HEK293 (cell line): Measurements from ENCODE around the gene PDLIM5.
"Not testable (repeated sequence)": the region's sequence is repeated elsewhere in the genome, so short reads cannot be mapped to it uniquely, and the experiment has no call there.

Experiments used
- CTCF ChIA-PET: fragments of 350-600 bp; formaldehyde crosslinking; extraction: SDS; loops from one replicate; lab custom pipeline; 2021; ENCODE audit warnings: antibody characterized with exemption; lab: Yijun Ruan, JAX
- POLR2A ChIA-PET: fragments of 300-600 bp; formaldehyde crosslinking; extraction: SDS; loops from one replicate; lab custom pipeline; 2020; ENCODE audit warnings: antibody characterized with exemption, inconsistent platforms; lab: Yijun Ruan, JAX
- H3K27ac ChIP-seq: fragments of 200-500 bp; sonication (Bioruptor generic); 2 replicates; pipeline ENCODE4 v1.5.1; 2014; ENCODE audit warnings: low read depth, low read length, control low read depth, inconsistent platforms; ENCODE audit errors: extremely low read depth
- H3K36me3 ChIP-seq, 2 experiments: fragments of 200-500 bp in 1 of 2; sonication (Bioruptor generic) in 1 of 2; 1 replicate in 1 of 2; 2 replicates in 1 of 2; pipeline ENCODE4 v1.5.1; 2014 to 2017; ENCODE audit warnings: inconsistent platforms in 2 of 2, low read length in 2 of 2; ENCODE audit not compliant: control insufficient read depth in 2 of 2, insufficient read depth in 1 of 2
- H3K4me1 ChIP-seq: fragments of 200-500 bp; sonication (Bioruptor generic); 2 replicates; pipeline ENCODE4 v1.5.1; 2014; ENCODE audit warnings: mild to moderate bottlenecking, low read length, inconsistent platforms; ENCODE audit not compliant: control insufficient read depth, insufficient read depth
- H3K4me3 ChIP-seq: 2 replicates; pipeline ENCODE4 v1.5.1; 2011; ENCODE audit warnings: low read depth, mild to moderate bottlenecking, control low read depth, low read length, moderate library complexity
- H3K9me3 ChIP-seq: fragments of 200-500 bp; sonication (Bioruptor generic); 2 replicates; pipeline ENCODE4 v1.5.1; 2014; ENCODE audit warnings: low read depth, low read length, inconsistent platforms; ENCODE audit not compliant: control insufficient read depth, insufficient read depth
- KLF10 ChIP-seq: fragments of 450-650 bp; IDR thresholded peaks from 2 replicates; pipeline ENCODE4 v1.5.1; 2018; ENCODE audit warnings: missing biosample characterization, mild to moderate bottlenecking, missing genetic modification characterization
- ZBTB21 ChIP-seq: fragments of 450-650 bp; formaldehyde crosslinking; IDR thresholded peaks from 2 replicates; pipeline ENCODE4 v1.5.1; 2017; ENCODE audit warnings: missing biosample characterization, missing genetic modification characterization
- ZNF23 ChIP-seq: fragments of 450-650 bp; formaldehyde crosslinking; IDR thresholded peaks from 2 replicates; pipeline ENCODE4 v1.5.1; 2016; ENCODE audit warnings: missing biosample characterization, missing genetic modification characterization, borderline replicate concordance
- ZNF350 ChIP-seq: fragments of 450-650 bp; formaldehyde crosslinking; IDR thresholded peaks from 2 replicates; pipeline ENCODE4 v1.5.0; 2017; ENCODE audit warnings: missing biosample characterization, mild to moderate bottlenecking, missing genetic modification characterization
- ZNF449 ChIP-seq: fragments of 450-650 bp; formaldehyde crosslinking; IDR thresholded peaks from 2 replicates; pipeline ENCODE4 v1.5.1; 2017; ENCODE audit warnings: missing biosample characterization, mild to moderate bottlenecking, missing genetic modification characterization, moderate library complexity
- ZNF529 ChIP-seq: fragments of 450-650 bp; formaldehyde crosslinking; IDR thresholded peaks from 2 replicates; pipeline ENCODE4 v1.5.1; 2017; ENCODE audit warnings: missing genetic modification characterization, missing biosample characterization; ENCODE audit not compliant: insufficient replicate concordance
- ZNF549 ChIP-seq: fragments of 450-650 bp; IDR thresholded peaks from 2 replicates; pipeline ENCODE4 v1.5.1; 2018; ENCODE audit warnings: missing biosample characterization, missing genetic modification characterization, mild to moderate bottlenecking, inconsistent platforms, moderate library complexity
- ZNF585B ChIP-seq: fragments of 450-650 bp; formaldehyde crosslinking; IDR thresholded peaks from 2 replicates; pipeline ENCODE4 v1.5.1; 2016; ENCODE audit warnings: missing biosample characterization, missing genetic modification characterization
- ZNF654 ChIP-seq: fragments of 450-650 bp; formaldehyde crosslinking; IDR thresholded peaks from 2 replicates; pipeline ENCODE4 v1.5.1; 2016; ENCODE audit warnings: low read depth, missing biosample characterization, missing genetic modification characterization
- ZNF701 ChIP-seq: fragments of 450-650 bp; formaldehyde crosslinking; IDR thresholded peaks from 2 replicates; pipeline ENCODE4 v1.5.1; 2016; ENCODE audit warnings: missing biosample characterization, missing genetic modification characterization
- ZSCAN18 ChIP-seq: fragments of 450-650 bp; formaldehyde crosslinking; IDR thresholded peaks from 2 replicates; pipeline ENCODE4 v1.5.1; 2016; ENCODE audit warnings: missing biosample characterization, missing genetic modification characterization

PDLIM5 gene

DNA sequence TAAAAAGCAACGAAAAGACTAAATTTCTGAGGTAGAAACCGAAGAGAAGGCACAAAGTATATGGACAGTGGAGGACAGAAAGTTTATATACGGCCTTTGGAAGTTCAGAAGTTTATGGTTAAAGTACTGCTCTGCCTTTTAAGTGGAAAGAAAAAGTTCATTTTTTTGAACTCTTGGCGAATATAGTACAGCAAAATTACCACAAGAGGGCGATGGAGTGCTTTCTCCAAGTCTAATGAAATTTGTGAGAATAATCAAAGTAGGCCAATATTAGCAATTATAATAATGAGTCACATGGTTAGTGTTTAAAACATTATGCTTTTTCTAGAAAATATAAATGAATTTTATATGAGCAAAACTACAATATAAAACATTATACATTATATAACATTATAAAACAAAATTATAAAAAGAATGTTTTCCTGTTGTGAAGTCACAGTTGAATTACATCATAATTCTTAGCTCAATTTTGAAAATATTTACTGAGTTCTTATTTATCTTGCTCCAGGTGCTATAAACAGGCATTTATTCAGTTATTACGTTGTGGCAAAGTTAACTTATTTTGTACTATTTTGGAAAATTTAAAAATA lies 169.8 kb downstream of the PDLIM5 start:
- H3K36me3 ChIP-seq: peaks cover 0 to 8% of the 10 kb centered on the region in 2 experiments; a peak in 1 of 3 replicates
- no peak overlapping the region for H3K4me3 ChIP-seq
- H3K4me1 ChIP-seq: no peaks in the 10 kb centered on the region
- H3K9me3 ChIP-seq: no peaks in the 10 kb centered on the region
- CTCF ChIA-PET: interaction anchor here (0.6 to 2.6 kb wide), 20 partner anchors 8 to 1098 kb away, joined by 3 to 13 read pairs (median 3); no protein-coding TSS in a partner anchor
- no peak for TF ChIP-seq ZNF529 (tag by site-specific recombination)
- TF ChIP-seq ZNF654 (tag by site-specific recombination): peak; percentile 88
- POLR2A ChIA-PET: no interaction called here
- H3K27ac ChIP-seq: no peak overlapping the region

- no peak overlapping the region for H3K27ac ChIP-seq
- CTCF ChIA-PET: interaction anchor here (0.6 to 1.8 kb wide), 8 partner anchors 107 to 543 kb away, joined by 3 to 5 read pairs (median 3); no protein-coding TSS in a partner anchor
- POLR2A ChIA-PET: no interaction called here
- H3K36me3 ChIP-seq: peaks cover 0 to 5% of the 10 kb centered on the region in 2 experiments; a peak in 1 of 3 replicates
- no peak overlapping the region for H3K4me3 ChIP-seq
- no peak for TF ChIP-seq ZSCAN18
- no peaks in the 10 kb centered on the region for H3K9me3 ChIP-seq
- H3K4me1 ChIP-seq: no peaks in the 10 kb centered on the region
Observed at GRCh38 chr4:94623126-94623911, 171.6 kb downstream of the PDLIM5 start.

DNA sequence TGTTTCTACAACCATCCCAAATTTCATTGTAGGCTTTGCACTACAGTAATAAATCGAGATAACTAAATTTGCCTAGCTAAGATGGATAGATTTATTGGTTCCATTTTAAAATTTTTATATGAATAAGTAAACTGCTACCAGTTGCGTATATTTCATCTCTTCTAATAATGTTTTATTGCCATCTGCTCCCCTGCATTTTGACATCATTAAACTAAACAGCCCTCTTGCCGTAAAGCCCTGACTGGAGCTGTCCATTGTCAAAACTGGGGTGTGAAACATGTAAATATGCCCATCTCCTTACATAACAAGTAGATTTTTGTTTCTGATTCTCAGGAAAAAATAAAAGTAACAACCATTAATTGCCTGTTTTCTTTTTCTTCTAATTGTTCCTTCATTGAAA lies 175.2 kb downstream of the PDLIM5 start:
- ChIA-PET CTCF (interaction anchor here (0.9 to 1.2 kb wide), 3 partner anchors 16 to 498 kb away, joined by 3 to 7 read pairs (median 6); no protein-coding TSS in a partner anchor), POLR2A (no interaction called here)
- Histone ChIP-seq H3K9me3 (no peaks in the 10 kb centered on the region), H3K4me3 (no peak overlapping the region), H3K36me3 (no peaks in the 10 kb centered on the region), H3K4me1 (no peaks in the 10 kb centered on the region), H3K27ac (no peak overlapping the region)
- no peak for TF ChIP-seq ZBTB21 (tag by site-specific recombination)
- no peak for TF ChIP-seq ZNF449 (tag by site-specific recombination)
- TF ChIP-seq ZNF549 (tag by site-specific recombination): no peak
- TF ChIP-seq ZNF585B (tag by site-specific recombination): no peak
- no peak for TF ChIP-seq ZNF701 (tag by site-specific recombination)
- no peak for TF ChIP-seq KLF10 (tag by site-specific recombination)
- no peak for TF ChIP-seq ZNF350 (tag by site-specific recombination)
- no peak for TF ChIP-seq ZSCAN18
- no peak for TF ChIP-seq ZNF23 (tag by site-specific recombination)

DNA sequence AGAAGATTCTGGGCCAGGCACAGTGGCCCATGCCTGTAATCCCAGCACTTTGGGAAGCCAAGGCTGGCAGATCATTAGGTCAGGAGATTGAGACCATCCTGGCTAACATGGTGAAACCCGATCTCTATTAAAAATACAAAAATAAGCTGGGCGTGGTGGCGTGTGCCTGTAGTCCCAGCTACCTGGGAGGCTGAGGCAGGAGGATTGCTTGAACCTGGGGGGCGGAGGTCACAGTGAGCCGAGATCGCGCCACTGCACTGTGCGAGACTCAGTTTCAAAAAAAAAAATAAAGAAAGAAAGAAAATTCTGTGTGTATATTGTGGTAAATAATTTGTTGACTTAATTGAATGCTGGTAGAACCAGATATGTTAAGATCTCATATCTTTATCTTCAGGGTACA lies 177.3 kb downstream of the PDLIM5 start:
- H3K4me1 ChIP-seq, H3K36me3 ChIP-seq, H3K4me3 ChIP-seq, H3K9me3 ChIP-seq, H3K27ac ChIP-seq: not testable (repeated sequence)
- ChIA-PET POLR2A (interaction anchor here (0.7 kb wide), 1 partner anchor 45 kb away, joined by 3 read pairs; no protein-coding TSS in a partner anchor), CTCF (interaction anchor here (0.6 to 1.6 kb wide), 4 partner anchors 103 to 685 kb away, joined by 3 to 7 read pairs (median 3); no protein-coding TSS in a partner anchor)
